B cell (primary cell): ENCODE data around the gene KCND3. TPM values are rescaled to one million over a fixed set of nuclear protein-coding genes. Genes with fewer than 3 reads are reported as not detected.

Experiments used
- ATAC-seq: fragments of 200-7000 bp; cut with Tn5 transposase; one replicate; pipeline ENCODE4 v1.10.0; 2021; ENCODE audit warnings: low read depth, mild to moderate bottlenecking, moderate number of reproducible peaks, moderate library complexity
- CTCF ChIA-PET: fragments of 350-600 bp; sonication (Branson Sonifier 250); formaldehyde crosslinking; loops from one replicate; lab custom pipeline; 2021; ENCODE audit warnings: antibody characterized with exemption, inconsistent platforms; lab: Charles Lee
- POLR2A ChIA-PET: fragments of 350-600 bp; sonication (Branson Sonifier 250); formaldehyde crosslinking; loops from one replicate; lab custom pipeline; 2021; ENCODE audit warnings: antibody characterized with exemption; lab: Charles Lee
- DNase-seq: peaks from one replicate; pipeline ENCODE4 v3.0.0; 2013
- H2AFZ ChIP-seq: 2 replicates; pipeline ENCODE4 v1.6.1; 2012; ENCODE audit warnings: mild to moderate bottlenecking, low read depth, low read length; ENCODE audit not compliant: insufficient read depth, poor library complexity, severe bottlenecking
- H3K27ac ChIP-seq, 2 donors: 1 replicate in 1 of 2; 2 replicates in 1 of 2; pipeline ENCODE4 v1.5.1; 2012 to 2013; ENCODE audit warnings: low read length in 2 of 2, mild to moderate bottlenecking in 2 of 2, moderate library complexity in 1 of 2
- H3K27me3 ChIP-seq, 4 experiments: fragments of 200-600 bp in 1 of 4; sonication (generic) in 1 of 4; replicated peaks in 1 of 4; 1 replicate in 2 of 4; 2 replicates in 2 of 4; pipeline versions ENCODE4 v1.6.1 to v1.7.0; 2013 to 2016; ENCODE audit warnings: low read length in 3 of 4, mild to moderate bottlenecking in 2 of 4, mixed read lengths in 1 of 4, moderate library complexity in 1 of 4; ENCODE audit not compliant: insufficient read depth in 4 of 4, control insufficient read depth in 3 of 4; ENCODE audit errors: control extremely low read depth in 1 of 4
- H3K36me3 ChIP-seq, 2 experiments: replicated peaks in 1 of 2; 1 replicate in 1 of 2; 2 replicates in 1 of 2; pipeline versions ENCODE4 v1.6.1 to v1.7.1; 2013; ENCODE audit warnings: low read length in 1 of 2; ENCODE audit not compliant: insufficient read depth in 2 of 2, control insufficient read depth in 1 of 2; ENCODE audit errors: control extremely low read depth in 1 of 2, extremely low read depth in 1 of 2
- H3K4me1 ChIP-seq, 2 donors: fragments of 200-600 bp in 1 of 2; sonication (generic) in 1 of 2; 1 replicate in 1 of 2; 2 replicates in 1 of 2; pipeline versions ENCODE4 v1.5.1 to v1.6.1; 2013 to 2017; ENCODE audit warnings: low read length in 2 of 2; ENCODE audit not compliant: control insufficient read depth in 2 of 2, insufficient read depth in 2 of 2
- H3K4me2 ChIP-seq: replicated peaks from 2 replicates; pipeline ENCODE3; 2012; ENCODE audit warnings: mild to moderate bottlenecking, low read depth, low read length; ENCODE audit not compliant: poor library complexity, severe bottlenecking
- H3K4me3 ChIP-seq, 5 experiments: fragments of 200-600 bp in 1 of 5; sonication (generic) in 1 of 5; 1 replicate in 3 of 5; 2 replicates in 2 of 5; pipeline versions ENCODE4 v1.5.1 to v1.7.0; 2011 to 2016; ENCODE audit warnings: low read length in 4 of 5, mild to moderate bottlenecking in 4 of 5, low read depth in 2 of 5, control low read depth in 1 of 5, moderate library complexity in 1 of 5; ENCODE audit not compliant: insufficient read depth in 1 of 5; ENCODE audit errors: control extremely low read depth in 1 of 5, extremely low read depth in 1 of 5
- H3K79me2 ChIP-seq: fragments of 200-600 bp; sonication (generic); one replicate; pipeline ENCODE4 v1.6.0; 2016; ENCODE audit warnings: low read length; ENCODE audit not compliant: control insufficient read depth, insufficient read depth
- H3K9ac ChIP-seq: fragments of 200-600 bp; sonication (generic); 2 replicates; pipeline ENCODE4 v1.6.1; 2017; ENCODE audit warnings: mild to moderate bottlenecking, low read length, moderate library complexity
- H3K9me3 ChIP-seq, 3 donors: one replicate each; pipeline versions ENCODE4 v1.6.1 to v1.7.1; 2013; ENCODE audit warnings: low read length in 2 of 3; ENCODE audit not compliant: control insufficient read depth in 2 of 3, insufficient read depth in 1 of 3; ENCODE audit errors: control extremely low read depth in 1 of 3
- H4K20me1 ChIP-seq: 2 replicates; pipeline ENCODE4 v1.6.0; 2012; ENCODE audit warnings: mild to moderate bottlenecking, low read length; ENCODE audit not compliant: insufficient read depth, control insufficient read depth, poor library complexity, severe bottlenecking
- H3K27ac Mint-ChIP-seq: one replicate; pipeline ENCODE4 v1.8.0; 2021; ENCODE audit warnings: mixed read lengths
- H3K27me3 Mint-ChIP-seq: one replicate; pipeline ENCODE4 v1.8.0; 2021; ENCODE audit warnings: mixed read lengths
- H3K4me1 Mint-ChIP-seq: one replicate; pipeline ENCODE4 v1.8.0; 2021; ENCODE audit warnings: mixed read lengths
- H3K4me3 Mint-ChIP-seq: one replicate; pipeline ENCODE4 v1.8.0; 2021; ENCODE audit warnings: mixed read lengths
- H3K9me3 Mint-ChIP-seq: one replicate; pipeline ENCODE4 v1.8.0; 2022; ENCODE audit warnings: mixed read lengths; ENCODE audit not compliant: insufficient read depth
- CTCF ChIP-seq: fragments of 200-600 bp; IDR thresholded peaks from one replicate; pipeline ENCODE4 v1.8.0; 2022; ENCODE audit warnings: antibody characterized with exemption, mild to moderate bottlenecking
- EZH2 ChIP-seq: IDR thresholded peaks from 2 replicates; pipeline ENCODE4 v1.6.1; 2012; ENCODE audit warnings: borderline replicate concordance, low read depth, mild to moderate bottlenecking, moderate library complexity, low read length; ENCODE audit not compliant: insufficient read depth, poor library complexity, severe bottlenecking
- WGBS: methylation state at CpG from one replicate; pipeline ENCODE4 v1.1.5; 2013; ENCODE audit warnings: missing lambda C conversion rate; ENCODE audit not compliant: insufficient coverage; 5-methylcytosine and 5-hydroxymethylcytosine counted together
- intact Hi-C: fragments of 100-400 bp; cut with micrococcal nuclease; formaldehyde crosslinking; loops from one replicate; pipeline ENCODE4 v1.10.0; 2022
- polyA plus RNA-seq: library from polyadenylated mRNA; depleted of rRNA; stranded (reverse); fragments of >200 nt; gene quantifications from 2 replicates; pipeline ENCODE4 v1.2.3, GENCODE V29; 2012
- total RNA-seq, 2 donors: library from RNA; stranded (reverse); fragments of 120-200 nt in 1 of 2; gene quantifications; 1 replicate in 1 of 2; 2 replicates in 1 of 2; pipeline versions ENCODE4 v1.2.3 to v1.2.4, GENCODE V29; 2013 to 2022

The KCND3 gene
- total and polyA plus RNA-seq, 2 donors (not counting 1 experiment from before 2014, with no cell fraction given) = 0.07 TPM; not detected in 1

GRCh38 chr1:111891566-111891965 lies 97.9 kb downstream of the KCND3 start:
- Histone ChIP-seq H3K79me2 (no peaks in the 10 kb centered on the region), H3K9ac (no peak overlapping the region), H3K27me3 (peaks cover 0 to 8% (median 4%) of the 10 kb centered on the region in 4 experiments), H3K27ac (no peak overlapping the region), H3K36me3 (no peaks in the 10 kb centered on the region), H4K20me1 (no peaks in the 10 kb centered on the region), H3K4me2 (no peak overlapping the region), H3K4me3 (no peak overlapping the region), H2AFZ (no peak overlapping the region), H3K4me1 (no peaks in the 10 kb centered on the region), H3K9me3 (no peaks in the 10 kb centered on the region)
- DNase-seq = no peak
- Mint-ChIP-seq H3K27ac (no peak overlapping the region), H3K27me3 (peaks cover 20% of the 10 kb centered on the region), H3K4me3 (no peak overlapping the region), H3K9me3 (no peaks in the 10 kb centered on the region), H3K4me1 (no peaks in the 10 kb centered on the region)
- intact Hi-C loops = no loop called here
- WGBS = no CpG with 5 or more reads among the region's 3 CpGs
- TF ChIP-seq CTCF (no peak), EZH2 (no peak)
- ChIA-PET CTCF (no interaction called here), POLR2A (no interaction called here)
- ATAC-seq = no peak

- no peak for DNase-seq
- TF ChIP-seq CTCF (no peak), EZH2 (no peak)
- WGBS = 56% methylated on average over 4 of the region's 8 CpGs
- no peak overlapping the region for H3K9ac ChIP-seq
- H3K9me3 ChIP-seq = no peaks in the 10 kb centered on the region
- H4K20me1 ChIP-seq = no peaks in the 10 kb centered on the region
- Mint-ChIP-seq H3K27ac (no peak overlapping the region), H3K27me3 (peaks cover 33% of the 10 kb centered on the region), H3K4me3 (no peak overlapping the region), H3K4me1 (no peaks in the 10 kb centered on the region), H3K9me3 (no peaks in the 10 kb centered on the region)
- no peak for ATAC-seq
- peaks cover 0 to 8% (median 4%) of the 10 kb centered on the region in 4 experiments for H3K27me3 ChIP-seq
- POLR2A ChIA-PET = no interaction called here
- H3K36me3 ChIP-seq = no peaks in the 10 kb centered on the region
- H3K4me1 ChIP-seq = no peaks in the 10 kb centered on the region
- H2AFZ ChIP-seq = no peak overlapping the region
- no peak overlapping the region for H3K27ac ChIP-seq
- CTCF ChIA-PET = no interaction called here
- intact Hi-C loops = no loop called here
- H3K79me2 ChIP-seq = no peaks in the 10 kb centered on the region
- H3K4me3 ChIP-seq = no peak overlapping the region
- H3K4me2 ChIP-seq = no peak overlapping the region
These were observed 100.6 kb downstream of the KCND3 start for GRCh38 chr1:111888740-111889376.
